ENCODE results near the gene FOXK1.

- no peak for TF ChIP-seq CTCF (IDR thresholded peaks at IDR 0.05)
- no peak for TF ChIP-seq POLR2A (IDR thresholded peaks at IDR 0.05)
Observed at GRCh38 chr7:4818000-4818794, 136.1 kb downstream of the FOXK1 start.

All from adrenal gland (tissue), 5 donors.